Ishikawa (cell line): Measurements from ENCODE around the gene PGLYRP2.

Experiments used
- CREB1 ChIP-seq: IDR thresholded peaks from 2 replicates; pipeline ENCODE4 v1.6.1; 2012; ENCODE audit warnings: low read depth
- EP300 ChIP-seq: IDR thresholded peaks from 2 replicates; pipeline ENCODE4 v1.6.1; 2012; ENCODE audit warnings: borderline replicate concordance
- NFIC ChIP-seq: IDR thresholded peaks from 2 replicates; pipeline ENCODE4 v1.6.1; 2012

DNA sequence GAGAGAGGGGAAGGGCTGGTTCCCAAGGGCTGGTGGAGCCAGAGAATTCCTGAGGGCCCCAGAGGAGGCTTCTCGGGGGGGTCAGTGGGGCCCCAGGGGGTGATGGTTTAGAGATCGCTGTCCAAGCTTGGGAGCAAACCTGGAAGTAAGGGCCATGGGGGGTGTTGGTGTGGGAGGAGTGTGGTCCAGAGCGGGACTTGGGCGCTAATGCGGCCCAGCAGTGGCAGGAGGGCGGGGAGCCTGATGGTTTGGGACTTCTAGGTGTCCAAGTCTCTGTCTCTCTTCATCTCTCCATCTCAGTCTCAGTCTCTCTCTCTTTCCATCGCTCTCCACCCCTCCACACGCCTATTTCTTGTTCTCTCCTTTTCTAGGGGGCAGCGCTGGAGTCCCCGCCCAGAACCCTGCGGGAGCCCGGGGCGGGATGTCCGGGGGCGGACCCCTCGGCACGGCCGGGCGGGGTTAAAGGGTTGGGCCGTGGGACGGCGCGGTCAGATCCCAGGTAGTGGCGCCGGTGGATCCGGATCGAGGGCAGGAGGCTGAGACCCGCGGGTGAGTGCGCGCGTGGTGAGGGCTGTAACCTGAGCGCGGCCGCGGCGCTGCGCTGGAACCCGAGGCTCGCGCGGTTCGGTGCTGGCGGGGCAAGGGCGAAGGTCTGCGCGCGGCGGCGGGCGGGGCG lies 28.9 kb upstream of the PGLYRP2 start, which contains the start of gene CYP4F22:
- TF ChIP-seq CREB1, result no peak
- TF ChIP-seq EP300, result no peak
- no peak for TF ChIP-seq NFIC
